RWPE2 (cell line): ENCODE measurements around the gene JMJD8.

Source experiments
- ATAC-seq: fragments of 200-7000 bp; cut with Tn5 transposase; 3 replicates; pipeline ENCODE4 v1.9.1; 2021; ENCODE audit warnings: low read depth
- DNase-seq: peaks from one replicate; pipeline ENCODE4 v3.0.0-alpha.2; 2020; ENCODE audit warnings: low spot score
- H3K27ac ChIP-seq: fragments of 450-650 bp; 2 replicates; pipeline ENCODE4 v1.5.1; 2017; ENCODE audit warnings: mild to moderate bottlenecking; ENCODE audit not compliant: poor library complexity, severe bottlenecking
- H3K27me3 ChIP-seq: fragments of 250-450 bp; sonication (Bioruptor Pico); 2 replicates; pipeline ENCODE4 v1.5.1; 2021; ENCODE audit warnings: mild to moderate bottlenecking, moderate library complexity; ENCODE audit not compliant: insufficient read depth, poor library complexity, severe bottlenecking
- H3K36me3 ChIP-seq: fragments of 250-450 bp; sonication (Bioruptor Pico); 2 replicates; pipeline ENCODE4 v1.5.1; 2020; ENCODE audit warnings: low read depth, mild to moderate bottlenecking, moderate library complexity
- H3K4me1 ChIP-seq: fragments of 250-450 bp; sonication (Bioruptor Pico); 2 replicates; pipeline ENCODE4 v1.5.1; 2021; ENCODE audit warnings: mild to moderate bottlenecking, moderate library complexity; ENCODE audit not compliant: insufficient read depth, poor library complexity, severe bottlenecking
- H3K4me3 ChIP-seq: fragments of 250-450 bp; sonication (Bioruptor Pico); 2 replicates; pipeline ENCODE4 v1.5.1; 2021; ENCODE audit warnings: mild to moderate bottlenecking, moderate library complexity; ENCODE audit not compliant: severe bottlenecking
- H3K9me3 ChIP-seq: fragments of 250-450 bp; sonication (Bioruptor Pico); 2 replicates; pipeline ENCODE4 v1.5.1; 2021; ENCODE audit warnings: mild to moderate bottlenecking, moderate library complexity; ENCODE audit not compliant: severe bottlenecking
- TF ChIP-seq, protein P1 (sequence below): fragments of 450-650 bp; IDR thresholded peaks from one replicate; pipeline ENCODE4 v1.5.1; 2017; ENCODE audit warnings: mild to moderate bottlenecking, moderate library complexity; ENCODE audit not compliant: poor library complexity, severe bottlenecking

JMJD8 gene, protein sequence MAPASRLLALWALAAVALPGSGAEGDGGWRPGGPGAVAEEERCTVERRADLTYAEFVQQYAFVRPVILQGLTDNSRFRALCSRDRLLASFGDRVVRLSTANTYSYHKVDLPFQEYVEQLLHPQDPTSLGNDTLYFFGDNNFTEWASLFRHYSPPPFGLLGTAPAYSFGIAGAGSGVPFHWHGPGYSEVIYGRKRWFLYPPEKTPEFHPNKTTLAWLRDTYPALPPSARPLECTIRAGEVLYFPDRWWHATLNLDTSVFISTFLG

DNA sequence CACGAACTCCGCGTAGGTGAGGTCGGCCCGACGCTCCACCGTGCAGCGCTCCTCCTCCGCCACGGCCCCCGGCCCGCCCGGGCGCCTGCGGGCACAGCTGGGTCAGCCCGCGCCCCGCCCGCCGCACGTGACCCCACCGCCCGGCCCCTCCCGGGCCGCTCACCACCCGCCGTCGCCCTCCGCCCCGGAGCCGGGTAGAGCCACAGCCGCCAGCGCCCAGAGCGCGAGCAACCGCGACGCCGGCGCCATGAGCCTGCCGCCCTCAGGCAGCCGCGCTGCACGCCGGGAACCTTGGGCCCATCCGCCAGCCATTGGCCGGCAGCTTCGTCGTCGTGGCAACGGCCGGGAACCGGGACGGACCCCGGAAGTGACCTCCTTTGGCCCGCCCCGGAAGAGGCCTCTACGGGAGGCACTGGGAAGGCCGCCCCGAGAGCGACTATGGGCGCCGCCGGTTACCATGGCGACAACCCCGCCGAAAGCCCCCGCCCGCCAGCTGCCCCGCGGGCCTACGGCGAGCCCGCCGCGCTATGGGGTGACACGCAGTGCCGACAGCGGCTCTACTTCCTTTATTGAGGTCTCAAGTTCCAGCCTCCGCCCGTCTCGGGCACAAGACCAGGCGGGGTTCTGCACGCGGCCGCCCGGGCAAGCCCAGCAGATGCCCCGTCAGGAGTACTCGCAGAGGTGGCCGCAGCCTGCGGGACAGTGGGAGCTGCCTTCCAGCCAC lies at the start of gene JMJD8:
TSS of gene JMJD8 (minus strand) at position 264 of the 724 bp plus-strand sequence. CDS start at position 249, 15 bp downstream.
- H3K4me3 ChIP-seq = peak within 1 kb of the TSS; percentile 72
- H3K27me3 ChIP-seq = no peaks in the 10 kb centered on the region
- TF ChIP-seq, protein P1, sequence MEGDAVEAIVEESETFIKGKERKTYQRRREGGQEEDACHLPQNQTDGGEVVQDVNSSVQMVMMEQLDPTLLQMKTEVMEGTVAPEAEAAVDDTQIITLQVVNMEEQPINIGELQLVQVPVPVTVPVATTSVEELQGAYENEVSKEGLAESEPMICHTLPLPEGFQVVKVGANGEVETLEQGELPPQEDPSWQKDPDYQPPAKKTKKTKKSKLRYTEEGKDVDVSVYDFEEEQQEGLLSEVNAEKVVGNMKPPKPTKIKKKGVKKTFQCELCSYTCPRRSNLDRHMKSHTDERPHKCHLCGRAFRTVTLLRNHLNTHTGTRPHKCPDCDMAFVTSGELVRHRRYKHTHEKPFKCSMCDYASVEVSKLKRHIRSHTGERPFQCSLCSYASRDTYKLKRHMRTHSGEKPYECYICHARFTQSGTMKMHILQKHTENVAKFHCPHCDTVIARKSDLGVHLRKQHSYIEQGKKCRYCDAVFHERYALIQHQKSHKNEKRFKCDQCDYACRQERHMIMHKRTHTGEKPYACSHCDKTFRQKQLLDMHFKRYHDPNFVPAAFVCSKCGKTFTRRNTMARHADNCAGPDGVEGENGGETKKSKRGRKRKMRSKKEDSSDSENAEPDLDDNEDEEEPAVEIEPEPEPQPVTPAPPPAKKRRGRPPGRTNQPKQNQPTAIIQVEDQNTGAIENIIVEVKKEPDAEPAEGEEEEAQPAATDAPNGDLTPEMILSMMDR = no peak
- peak; percentile 67 for ATAC-seq
- H3K36me3 ChIP-seq = peaks cover 44% of the 10 kb centered on the region
- H3K27ac ChIP-seq = peak within 1 kb of the TSS; percentile 77
- DNase-seq = peak; percentile 99
- no peaks in the 10 kb centered on the region for H3K9me3 ChIP-seq
- H3K4me1 ChIP-seq = peaks cover 12% of the 10 kb centered on the region

DNA sequence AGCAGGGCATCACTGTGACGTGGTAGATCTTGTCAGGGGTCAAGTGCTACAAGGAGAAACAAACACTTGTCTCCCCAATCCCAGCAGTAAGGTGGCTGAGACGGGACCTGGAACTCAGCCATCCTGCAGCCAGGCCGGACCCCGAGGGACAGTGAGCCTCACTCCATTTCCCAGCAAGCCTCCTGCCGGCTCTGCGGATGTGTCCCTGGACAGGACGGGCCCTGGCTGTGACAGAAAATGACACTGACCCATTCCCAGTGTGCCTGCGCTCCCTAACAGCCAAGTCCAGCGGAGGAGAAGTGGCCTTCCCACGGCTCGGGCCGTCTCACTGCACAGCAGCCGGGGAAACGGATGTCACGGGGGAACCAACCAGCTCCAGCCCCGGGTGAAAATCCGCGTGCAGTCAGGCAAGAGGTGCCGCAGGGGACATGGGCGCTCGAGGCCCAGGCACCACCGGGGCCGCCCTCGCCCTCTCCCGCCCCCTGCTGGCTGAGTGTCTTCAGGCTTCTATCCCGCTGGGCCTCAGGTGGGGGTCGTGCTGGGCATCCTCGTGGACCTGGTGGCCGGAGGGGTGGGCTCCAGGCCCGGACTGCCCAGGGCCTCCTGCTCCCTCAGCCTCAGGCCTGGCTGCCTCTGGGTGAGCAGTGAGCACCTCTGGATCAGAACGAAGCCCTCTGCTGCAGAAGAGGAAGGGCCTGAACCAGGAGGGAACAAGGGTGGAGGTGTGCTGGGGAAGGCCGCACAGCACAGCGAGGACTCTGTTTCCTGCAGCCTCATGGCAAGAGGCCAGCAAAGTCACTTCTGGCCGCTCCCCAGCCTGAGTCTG lies 49.5 kb upstream of the JMJD8 start:
- H3K4me3 ChIP-seq = no peak overlapping the region
- H3K27ac ChIP-seq = no peak overlapping the region
- H3K9me3 ChIP-seq = no peaks in the 10 kb centered on the region
- ATAC-seq (no peak), DNase-seq (peak; percentile 68)
- no peaks in the 10 kb centered on the region for H3K27me3 ChIP-seq
- TF ChIP-seq, protein P1 = no peak
- no peaks in the 10 kb centered on the region for H3K4me1 ChIP-seq
- H3K36me3 ChIP-seq = peaks cover 31% of the 10 kb centered on the region

DNA sequence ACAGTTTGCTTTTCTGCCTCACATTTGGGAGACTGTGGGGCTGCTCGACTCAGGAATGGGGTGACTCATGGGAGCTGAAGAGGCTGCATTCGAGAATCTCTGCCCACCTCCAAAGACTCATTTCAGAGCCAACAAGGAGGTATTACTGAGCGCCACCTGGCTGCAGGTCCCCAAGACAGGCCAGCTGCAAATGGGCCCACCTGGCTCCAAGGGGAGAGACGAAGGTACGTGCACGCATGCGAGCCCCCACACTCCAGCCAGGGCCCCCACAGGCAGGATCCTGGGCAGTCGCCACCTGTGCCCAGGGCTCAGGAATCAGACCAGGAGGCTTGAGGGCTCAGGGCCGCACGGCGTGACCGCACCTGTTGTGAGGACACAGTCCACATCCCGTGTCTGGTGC lies 48.8 kb upstream of the JMJD8 start:
- Histone ChIP-seq H3K27ac (no peak overlapping the region), H3K4me3 (no peak overlapping the region), H3K4me1 (no peaks in the 10 kb centered on the region), H3K36me3 (peaks cover 29% of the 10 kb centered on the region), H3K27me3 (no peaks in the 10 kb centered on the region), H3K9me3 (no peaks in the 10 kb centered on the region)
- ATAC-seq (no peak), DNase-seq (no peak)
- TF ChIP-seq, protein P1 = peak; percentile 20

DNA sequence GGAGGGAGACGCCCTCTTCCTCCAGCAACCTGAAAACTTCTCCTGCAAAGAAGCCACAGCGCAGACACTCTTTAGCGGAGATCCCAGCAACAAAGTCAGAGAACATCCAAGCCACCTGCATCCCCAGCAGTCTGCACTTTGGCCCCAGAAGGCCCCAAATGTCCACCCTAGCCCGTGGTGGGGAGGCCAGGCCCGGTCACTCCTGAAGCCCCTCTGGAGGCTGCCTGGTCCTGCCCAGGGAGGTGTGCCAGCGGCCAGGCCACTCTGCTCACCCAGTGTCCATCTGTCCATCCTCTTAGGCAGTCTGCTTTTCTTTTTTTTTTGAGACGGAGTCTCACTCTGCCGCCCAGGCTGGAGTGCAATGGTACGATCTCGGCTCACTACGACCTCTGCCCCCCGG lies 48.2 kb upstream of the JMJD8 start:
- Histone ChIP-seq H3K27me3 (no peaks in the 10 kb centered on the region), H3K4me3 (no peak overlapping the region), H3K4me1 (no peaks in the 10 kb centered on the region), H3K9me3 (no peaks in the 10 kb centered on the region), H3K36me3 (peaks cover 26% of the 10 kb centered on the region), H3K27ac (no peak overlapping the region)
- no peak for DNase-seq
- TF ChIP-seq, protein P1 = no peak
- ATAC-seq = no peak
